Measurements from ENCODE around the gene LRRC56. TPM values are rescaled to one million over a fixed set of nuclear protein-coding genes. Genes with fewer than 3 reads are reported as not detected.
A peak's percentile ranks its signal among the peaks of the same experiment; 100 is the strongest.

The LRRC56 gene
- total and polyA plus RNA-seq, 2 experiments from 2014 or later = 0.73 to 0.87 TPM

GRCh38 chr11:534396-535209 is 2.7 kb upstream of the LRRC56 start (continued):
- TF ChIP-seq EZH2phosphoT487 (IDR thresholded peaks at IDR 0.05; ENCODE audit: unreplicated experiment) (no peak), ZNF114 (CRISPR knock-in tag; IDR thresholded peaks at IDR 0.05) (no peak), NANOG (IDR thresholded peaks at IDR 0.05; ENCODE audit: borderline replicate concordance) (no peak), POLR2AphosphoS5 (IDR thresholded peaks at IDR 0.05; ENCODE audit: low read depth) (no peak), JUNB (IDR thresholded peaks at IDR 0.05; ENCODE audit: unreplicated experiment) (no peak), EZH2 (IDR thresholded peaks at IDR 0.05; ENCODE audit: low read depth, unreplicated experiment) (no peak), STAT1 (IDR thresholded peaks at IDR 0.05; ENCODE audit: unreplicated experiment) (no peak), ZNF331 (CRISPR knock-in tag; IDR thresholded peaks at IDR 0.05; ENCODE audit: low read depth) (no peak), CTCF (conservative IDR thresholded peaks at IDR 0.05; ENCODE audit: low read depth in 2 of 2) (no peak), CREB1 (CRISPR knock-in tag; IDR thresholded peaks at IDR 0.05; ENCODE audit: low read depth) (no peak)
- TF ChIP-seq, protein P1, sequence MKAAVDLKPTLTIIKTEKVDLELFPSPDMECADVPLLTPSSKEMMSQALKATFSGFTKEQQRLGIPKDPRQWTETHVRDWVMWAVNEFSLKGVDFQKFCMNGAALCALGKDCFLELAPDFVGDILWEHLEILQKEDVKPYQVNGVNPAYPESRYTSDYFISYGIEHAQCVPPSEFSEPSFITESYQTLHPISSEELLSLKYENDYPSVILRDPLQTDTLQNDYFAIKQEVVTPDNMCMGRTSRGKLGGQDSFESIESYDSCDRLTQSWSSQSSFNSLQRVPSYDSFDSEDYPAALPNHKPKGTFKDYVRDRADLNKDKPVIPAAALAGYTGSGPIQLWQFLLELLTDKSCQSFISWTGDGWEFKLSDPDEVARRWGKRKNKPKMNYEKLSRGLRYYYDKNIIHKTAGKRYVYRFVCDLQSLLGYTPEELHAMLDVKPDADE (IDR thresholded peaks at IDR 0.05) = no peak

DNA sequence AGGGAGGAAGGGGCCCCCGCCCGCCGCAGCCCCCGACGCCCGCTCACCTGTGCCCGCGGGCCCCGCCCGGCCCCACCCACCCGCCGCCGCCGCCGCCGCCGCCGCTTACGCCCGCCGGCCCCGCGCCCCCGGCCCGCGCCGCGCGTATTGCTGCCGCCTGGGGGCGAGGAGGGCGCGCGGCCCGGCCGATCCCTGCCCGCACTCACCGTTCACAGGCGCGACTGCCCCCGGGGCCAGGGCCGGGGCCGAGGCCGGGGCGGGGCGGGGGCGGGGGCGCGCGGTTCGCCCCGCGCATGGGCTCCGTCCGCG is 2.2 kb upstream of the LRRC56 start:
- H3K4me1 Mint-ChIP-seq = peaks cover 3% of the 10 kb centered on the region; the same call in 2 of the 3 replicates
- Histone ChIP-seq H4K20me1 (replicated peaks; ENCODE audit: insufficient read depth) (0 out of 2 replicates have a peak, but pooled peaks cover 2% of the 10 kb centered on the region), H2AFZ (no peak overlapping the region)
- TF ChIP-seq STAT1 (IDR thresholded peaks at IDR 0.05; ENCODE audit: unreplicated experiment) = no peak
- no peak for TF ChIP-seq POLR2AphosphoS5 (IDR thresholded peaks at IDR 0.05; ENCODE audit: low read depth)
- TF ChIP-seq ZNF114 (CRISPR knock-in tag; IDR thresholded peaks at IDR 0.05) = no peak
- no peak for TF ChIP-seq EZH2 (IDR thresholded peaks at IDR 0.05; ENCODE audit: low read depth, unreplicated experiment)
- TF ChIP-seq, protein P1 (IDR thresholded peaks at IDR 0.05) = no peak
- TF ChIP-seq ZNF331 (CRISPR knock-in tag; IDR thresholded peaks at IDR 0.05; ENCODE audit: low read depth) = no peak
- TF ChIP-seq, protein P2, sequence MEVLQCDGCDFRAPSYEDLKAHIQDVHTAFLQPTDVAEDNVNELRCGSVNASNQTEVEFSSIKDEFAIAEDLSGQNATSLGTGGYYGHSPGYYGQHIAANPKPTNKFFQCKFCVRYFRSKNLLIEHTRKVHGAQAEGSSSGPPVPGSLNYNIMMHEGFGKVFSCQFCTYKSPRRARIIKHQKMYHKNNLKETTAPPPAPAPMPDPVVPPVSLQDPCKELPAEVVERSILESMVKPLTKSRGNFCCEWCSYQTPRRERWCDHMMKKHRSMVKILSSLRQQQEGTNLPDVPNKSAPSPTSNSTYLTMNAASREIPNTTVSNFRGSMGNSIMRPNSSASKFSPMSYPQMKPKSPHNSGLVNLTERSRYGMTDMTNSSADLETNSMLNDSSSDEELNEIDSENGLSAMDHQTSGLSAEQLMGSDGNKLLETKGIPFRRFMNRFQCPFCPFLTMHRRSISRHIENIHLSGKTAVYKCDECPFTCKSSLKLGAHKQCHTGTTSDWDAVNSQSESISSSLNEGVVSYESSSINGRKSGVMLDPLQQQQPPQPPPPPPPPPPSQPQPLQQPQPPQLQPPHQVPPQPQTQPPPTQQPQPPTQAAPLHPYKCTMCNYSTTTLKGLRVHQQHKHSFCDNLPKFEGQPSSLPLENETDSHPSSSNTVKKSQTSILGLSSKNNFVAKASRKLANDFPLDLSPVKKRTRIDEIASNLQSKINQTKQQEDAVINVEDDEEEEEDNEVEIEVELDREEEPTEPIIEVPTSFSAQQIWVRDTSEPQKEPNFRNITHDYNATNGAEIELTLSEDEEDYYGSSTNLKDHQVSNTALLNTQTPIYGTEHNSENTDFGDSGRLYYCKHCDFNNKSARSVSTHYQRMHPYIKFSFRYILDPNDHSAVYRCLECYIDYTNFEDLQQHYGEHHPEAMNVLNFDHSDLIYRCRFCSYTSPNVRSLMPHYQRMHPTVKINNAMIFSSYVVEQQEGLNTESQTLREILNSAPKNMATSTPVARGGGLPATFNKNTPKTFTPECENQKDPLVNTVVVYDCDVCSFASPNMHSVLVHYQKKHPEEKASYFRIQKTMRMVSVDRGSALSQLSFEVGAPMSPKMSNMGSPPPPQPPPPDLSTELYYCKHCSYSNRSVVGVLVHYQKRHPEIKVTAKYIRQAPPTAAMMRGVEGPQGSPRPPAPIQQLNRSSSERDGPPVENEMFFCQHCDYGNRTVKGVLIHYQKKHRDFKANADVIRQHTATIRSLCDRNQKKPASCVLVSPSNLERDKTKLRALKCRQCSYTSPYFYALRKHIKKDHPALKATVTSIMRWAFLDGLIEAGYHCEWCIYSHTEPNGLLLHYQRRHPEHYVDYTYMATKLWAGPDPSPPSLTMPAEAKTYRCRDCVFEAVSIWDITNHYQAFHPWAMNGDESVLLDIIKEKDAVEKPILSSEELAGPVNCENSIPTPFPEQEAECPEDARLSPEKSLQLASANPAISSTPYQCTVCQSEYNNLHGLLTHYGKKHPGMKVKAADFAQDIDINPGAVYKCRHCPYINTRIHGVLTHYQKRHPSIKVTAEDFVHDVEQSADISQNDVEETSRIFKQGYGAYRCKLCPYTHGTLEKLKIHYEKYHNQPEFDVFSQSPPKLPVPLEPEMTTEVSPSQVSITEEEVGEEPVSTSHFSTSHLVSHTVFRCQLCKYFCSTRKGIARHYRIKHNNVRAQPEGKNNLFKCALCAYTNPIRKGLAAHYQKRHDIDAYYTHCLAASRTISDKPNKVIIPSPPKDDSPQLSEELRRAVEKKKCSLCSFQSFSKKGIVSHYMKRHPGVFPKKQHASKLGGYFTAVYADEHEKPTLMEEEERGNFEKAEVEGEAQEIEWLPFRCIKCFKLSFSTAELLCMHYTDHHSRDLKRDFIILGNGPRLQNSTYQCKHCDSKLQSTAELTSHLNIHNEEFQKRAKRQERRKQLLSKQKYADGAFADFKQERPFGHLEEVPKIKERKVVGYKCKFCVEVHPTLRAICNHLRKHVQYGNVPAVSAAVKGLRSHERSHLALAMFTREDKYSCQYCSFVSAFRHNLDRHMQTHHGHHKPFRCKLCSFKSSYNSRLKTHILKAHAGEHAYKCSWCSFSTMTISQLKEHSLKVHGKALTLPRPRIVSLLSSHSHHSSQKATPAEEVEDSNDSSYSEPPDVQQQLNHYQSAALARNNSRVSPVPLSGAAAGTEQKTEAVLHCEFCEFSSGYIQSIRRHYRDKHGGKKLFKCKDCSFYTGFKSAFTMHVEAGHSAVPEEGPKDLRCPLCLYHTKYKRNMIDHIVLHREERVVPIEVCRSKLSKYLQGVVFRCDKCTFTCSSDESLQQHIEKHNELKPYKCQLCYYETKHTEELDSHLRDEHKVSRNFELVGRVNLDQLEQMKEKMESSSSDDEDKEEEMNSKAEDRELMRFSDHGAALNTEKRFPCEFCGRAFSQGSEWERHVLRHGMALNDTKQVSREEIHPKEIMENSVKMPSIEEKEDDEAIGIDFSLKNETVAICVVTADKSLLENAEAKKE (CRISPR knock-in tag; IDR thresholded peaks at IDR 0.05) = no peak
- TF ChIP-seq NANOG (IDR thresholded peaks at IDR 0.05; ENCODE audit: borderline replicate concordance) = no peak

More for the DNA sequence above, 2.2 kb upstream of the LRRC56 start:
- Mint-ChIP-seq H3K27ac (no peak overlapping the region), H3K9me3 (peaks cover 2% of the 10 kb centered on the region; the same call in 2 of the 3 replicates), H3K27me3 (ENCODE audit: insufficient read depth, low read depth, poor library complexity) (peaks cover 21% of the 10 kb centered on the region), H3K4me3 (no peak overlapping the region), H3K36me3 (ENCODE audit: low read depth) (peaks cover 10% of the 10 kb centered on the region; the same call in 2 of the 3 replicates)
- Histone ChIP-seq H3K36me3 (ENCODE audit: insufficient read depth) (no peaks in the 10 kb centered on the region), H3K4me3 (peak overlapping the region; percentile 81), H3K4me2 (no peak overlapping the region), H3K9me2 (ENCODE audit: insufficient read depth) (no peaks in the 10 kb centered on the region), H3K79me2 (replicated peaks; ENCODE audit: insufficient read depth) (no peaks in the 10 kb centered on the region; the same call in 1 of the 2 replicates), H3K4me1 (ENCODE audit: insufficient read depth) (no peaks in the 10 kb centered on the region; the same call in 1 of the 2 replicates), H3F3A (replicated peaks; ENCODE audit: low read depth) (peaks cover 11% of the 10 kb centered on the region), H3K27ac (ENCODE audit: low read depth) (no peak overlapping the region), H3K27me3 (ENCODE audit: insufficient read depth) (peaks cover 17% of the 10 kb centered on the region; the same call in 1 of the 2 replicates)
- ATAC-seq (no peak), DNase-seq (ENCODE audit: low spot score) (no peak)

Measured in GM23338 (cell line).